GM21381 (cell line): Measurements from ENCODE around the gene MYO7A.

Experiments used
- ATAC-seq: cut with Tn5 transposase; IDR thresholded peaks from one replicate; pipeline ENCODE4 v1.9.1; 2021; ENCODE audit warnings: mild to moderate bottlenecking, moderate library complexity; ENCODE audit not compliant: unreplicated experiment

The MYO7A gene

DNA sequence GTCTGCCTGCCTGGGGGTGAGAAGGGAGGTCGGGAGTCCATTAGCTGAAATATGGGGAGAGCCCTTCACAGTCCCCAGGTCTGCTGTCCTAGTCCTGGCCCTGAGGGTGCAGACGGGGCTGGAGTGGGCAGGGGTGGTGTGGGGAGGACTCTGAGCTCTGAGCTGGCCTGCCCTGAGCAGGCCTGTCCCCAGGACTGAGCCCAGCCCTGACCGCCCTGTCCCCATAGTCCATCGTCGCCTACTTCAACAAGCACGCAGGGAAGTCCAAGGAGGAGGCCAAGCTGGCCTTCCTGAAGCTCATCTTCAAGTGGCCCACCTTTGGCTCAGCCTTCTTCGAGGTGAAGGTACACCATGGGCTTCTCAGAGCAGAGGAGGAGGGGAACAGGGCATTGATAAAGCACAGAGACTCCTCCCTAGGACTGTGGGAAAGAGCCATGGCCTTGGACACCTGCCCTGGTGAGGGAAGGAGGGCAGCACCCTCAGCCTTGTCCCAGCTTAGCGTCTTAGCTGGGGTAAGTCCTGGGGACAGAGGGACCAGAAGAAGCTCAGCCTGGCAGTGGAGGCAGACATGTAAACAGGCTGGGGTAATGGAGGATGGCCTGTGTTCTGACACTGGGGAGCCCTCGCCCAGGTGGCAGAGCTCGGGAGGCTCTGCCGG, 83.7 kb downstream of the MYO7A start:
- ATAC-seq, result no peak

GRCh38 chr11:77212314-77213007, 84.4 kb downstream of the MYO7A start:
- no peak for ATAC-seq

GRCh38 chr11:77213029-77213579, 85.1 kb downstream of the MYO7A start:
- no peak for ATAC-seq

GRCh38 chr11:77213589-77214428, 85.8 kb downstream of the MYO7A start:
- no peak for ATAC-seq

DNA sequence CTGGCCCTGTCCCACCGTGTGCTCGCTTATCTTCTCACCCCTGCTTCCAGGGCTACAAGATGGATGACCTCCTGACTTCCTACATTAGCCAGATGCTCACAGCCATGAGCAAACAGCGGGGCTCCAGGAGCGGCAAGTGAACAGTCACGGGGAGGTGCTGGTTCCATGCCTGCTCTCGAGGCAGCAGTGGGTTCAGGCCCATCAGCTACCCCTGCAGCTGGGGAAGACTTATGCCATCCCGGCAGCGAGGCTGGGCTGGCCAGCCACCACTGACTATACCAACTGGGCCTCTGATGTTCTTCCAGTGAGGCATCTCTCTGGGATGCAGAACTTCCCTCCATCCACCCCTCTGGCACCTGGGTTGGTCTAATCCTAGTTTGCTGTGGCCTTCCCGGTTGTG, 86.5 kb downstream of the MYO7A start:
- no peak for ATAC-seq

GRCh38 chr11:77215106-77215505, 87.1 kb downstream of the MYO7A start:
- no peak for ATAC-seq

DNA sequence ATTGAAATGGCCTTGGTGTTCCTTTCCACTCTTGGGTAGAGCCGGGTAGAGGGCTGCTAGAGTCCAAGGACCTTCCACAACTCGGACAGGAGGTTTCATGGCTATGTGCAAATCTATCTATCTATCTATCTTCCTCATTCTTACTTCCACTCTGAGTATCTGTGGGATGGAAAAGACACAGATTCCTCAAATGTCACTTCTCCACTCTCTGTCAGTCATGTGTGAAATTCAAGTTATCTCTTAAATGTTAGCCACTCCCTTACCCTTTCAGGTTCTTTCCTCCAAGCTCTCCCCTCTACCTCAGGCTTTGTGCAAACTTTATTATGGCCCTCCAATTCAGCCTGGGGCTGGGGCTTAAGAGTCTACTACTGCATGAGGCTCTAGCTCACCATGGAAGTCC, 89.1 kb downstream of the MYO7A start:
- no peak for ATAC-seq

GRCh38 chr11:77223797-77224196, 95.8 kb downstream of the MYO7A start:
- ATAC-seq, result no peak

DNA sequence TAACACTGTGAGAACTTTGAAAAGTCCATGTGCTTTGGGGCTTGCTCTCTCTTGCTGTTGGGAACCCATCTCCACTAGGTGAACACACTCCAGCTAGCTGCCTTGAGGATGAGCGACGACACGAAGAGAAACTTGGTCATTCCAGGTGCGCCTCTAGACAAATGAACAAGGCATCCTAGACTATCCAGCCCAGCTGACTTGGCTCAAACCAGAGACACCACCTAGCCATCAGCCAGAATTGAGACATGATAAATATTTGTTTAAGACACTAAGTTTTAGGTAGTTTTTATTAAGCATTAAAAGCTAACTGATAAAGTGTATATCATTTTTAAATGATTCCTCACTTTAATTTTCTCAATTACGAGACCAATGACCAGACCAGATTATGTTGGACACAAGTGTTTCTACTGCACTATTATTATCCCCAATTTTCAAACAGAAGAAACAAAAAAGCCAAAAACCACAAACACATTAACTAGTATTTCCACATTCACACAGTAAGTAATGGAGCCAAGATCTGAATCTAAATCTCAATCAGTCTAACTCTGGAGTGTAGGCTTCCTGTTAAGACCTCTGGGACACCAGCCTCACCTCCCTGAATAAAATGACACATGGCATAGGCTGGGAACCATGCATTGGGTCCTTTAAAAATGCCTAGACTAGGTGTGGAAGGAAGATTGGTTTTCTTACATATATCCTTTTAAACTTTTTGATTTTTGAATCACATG, 103.0 kb downstream of the MYO7A start:
- no peak for ATAC-seq

DNA sequence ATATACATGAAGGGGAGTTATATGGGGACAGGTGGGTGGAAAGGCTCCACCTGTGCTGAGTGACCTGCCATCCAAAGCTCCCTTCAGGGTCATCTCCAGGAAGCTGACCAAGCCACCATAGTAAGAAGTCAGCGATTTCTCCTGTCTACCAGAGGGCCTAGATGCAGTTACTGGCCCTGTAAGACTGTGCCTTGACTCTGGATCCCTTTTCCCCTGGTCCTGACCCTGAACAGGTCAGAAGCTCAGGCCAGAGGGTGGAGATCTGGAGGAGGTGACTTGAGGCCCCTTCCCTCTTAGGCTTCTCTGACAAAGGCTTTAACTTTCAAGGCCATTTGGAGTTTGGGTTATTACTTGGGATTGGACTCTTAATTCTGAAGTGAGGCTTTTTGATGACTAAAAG, 103.8 kb downstream of the MYO7A start:
- no peak for ATAC-seq

DNA sequence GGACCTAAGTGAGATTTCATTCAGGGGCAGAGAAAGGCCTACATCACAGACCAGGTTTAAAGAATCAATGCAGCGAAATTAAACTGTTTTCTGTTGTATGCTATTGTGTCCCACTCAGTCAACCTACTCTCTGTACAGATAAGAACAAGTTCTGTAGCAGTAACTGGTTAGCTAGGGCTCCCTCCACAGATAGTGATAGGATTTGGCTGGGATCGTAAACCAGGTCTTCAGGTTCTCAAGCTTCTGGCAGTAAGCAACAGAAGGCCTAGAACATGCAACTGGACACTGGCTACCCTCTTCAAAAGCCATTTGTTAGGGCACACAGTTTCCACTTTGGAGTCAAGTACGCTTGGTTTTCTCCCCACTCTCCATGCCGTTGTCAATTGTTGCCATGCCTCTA, 104.2 kb downstream of the MYO7A start:
- no peak for ATAC-seq

DNA sequence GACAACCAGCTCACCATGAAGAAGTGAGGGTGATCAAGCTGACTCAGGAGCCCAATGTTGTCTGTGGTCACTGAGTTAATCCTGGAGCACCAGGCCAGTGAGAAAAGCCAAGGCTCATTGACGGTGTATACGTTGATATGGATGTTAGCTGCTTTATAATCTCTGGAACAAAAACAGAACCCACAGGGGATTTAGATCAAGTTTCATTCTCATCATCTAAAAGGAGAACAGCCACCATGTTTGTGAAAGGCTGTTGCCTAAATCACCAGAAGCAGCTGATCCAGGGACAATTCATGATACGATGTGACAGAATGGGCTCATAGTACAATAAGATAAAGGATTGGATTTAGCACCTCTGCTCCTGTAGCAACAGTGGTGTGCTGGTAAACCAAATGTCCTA, 105.0 kb downstream of the MYO7A start:
- ATAC-seq, result no peak

DNA sequence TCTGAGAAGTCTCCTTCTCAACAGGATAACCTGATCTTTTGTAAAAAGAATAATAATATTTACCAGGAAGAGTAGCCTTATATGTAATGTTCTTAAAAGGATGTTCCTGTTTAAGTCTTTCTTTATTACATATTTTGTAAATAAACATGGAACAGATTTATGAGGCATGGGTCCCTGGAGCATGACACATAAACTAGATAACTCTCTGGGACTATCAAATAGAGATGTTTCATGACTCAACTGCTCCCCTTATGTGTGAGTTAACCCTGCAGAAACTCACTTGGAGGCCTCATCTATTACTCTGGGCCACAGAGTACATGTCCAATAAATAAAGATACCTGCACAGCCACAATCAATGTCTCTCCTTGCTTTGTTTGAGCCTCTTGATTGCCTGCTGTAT, 108.9 kb downstream of the MYO7A start:
- ATAC-seq, result no peak

- ATAC-seq, result no peak
These were observed 116.4 kb downstream of the MYO7A start for GRCh38 chr11:77244277-77245027.

GRCh38 chr11:77249427-77249826, 121.4 kb downstream of the MYO7A start:
- no peak for ATAC-seq

GRCh38 chr11:77250881-77251640, 123.0 kb downstream of the MYO7A start:
- ATAC-seq, result no peak

GRCh38 chr11:77252555-77253270, 124.7 kb downstream of the MYO7A start:
- ATAC-seq, result no peak

GRCh38 chr11:77253690-77254089, 125.6 kb downstream of the MYO7A start:
- ATAC-seq, result no peak

DNA sequence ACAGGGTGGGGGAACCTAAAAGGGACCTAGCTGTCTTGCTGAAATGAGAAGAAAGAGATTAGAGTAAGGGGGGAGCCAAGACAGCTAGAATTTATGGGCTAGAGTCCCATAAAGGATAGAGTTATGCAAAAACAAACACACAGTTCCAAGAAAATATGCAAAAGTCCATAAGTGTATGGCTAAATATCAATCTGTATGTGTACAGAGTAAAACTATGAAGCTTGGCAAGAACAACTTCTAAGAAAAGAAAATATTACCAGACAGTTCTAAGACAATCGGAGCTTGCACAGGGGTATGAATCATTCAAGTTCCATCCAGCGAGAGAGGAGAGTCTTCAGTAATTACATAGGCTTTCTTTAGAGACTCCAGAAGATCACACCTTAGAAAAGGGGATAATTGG, 131.6 kb downstream of the MYO7A start:
- ATAC-seq, result no peak
